CD4-positive, alpha-beta memory T cell (primary cell): Measurements from ENCODE around the gene IFT74. TPM values are rescaled to one million over a fixed set of nuclear protein-coding genes. Genes with fewer than 3 reads are reported as not detected.

ENCODE experiments used
- CTCF ChIA-PET: fragments of 350-600 bp; sonication (Branson Sonifier 250); formaldehyde crosslinking; loops from one replicate; lab custom pipeline; 2021; ENCODE audit warnings: inconsistent platforms; ENCODE audit not compliant: partially characterized antibody; lab: Charles Lee
- POLR2A ChIA-PET: fragments of 350-600 bp; sonication (Branson Sonifier 250); formaldehyde crosslinking; loops from one replicate; lab custom pipeline; 2021; ENCODE audit not compliant: partially characterized antibody; lab: Charles Lee
- DNase-seq, 5 donors: peaks; one replicate each; pipeline versions ENCODE4 v3.0.0 to v3.0.0-alpha.2; 2020 to 2022; ENCODE audit warnings: mixed read lengths in 1 of 5
- H3K27ac ChIP-seq: one replicate; pipeline ENCODE4 v1.7.0; 2013; ENCODE audit warnings: low read depth, low read length
- H3K27me3 ChIP-seq: 2 replicates; pipeline ENCODE4 v1.7.0; 2013; ENCODE audit warnings: mild to moderate bottlenecking, low read length, moderate library complexity; ENCODE audit not compliant: insufficient read depth
- H3K36me3 ChIP-seq: 2 replicates; pipeline ENCODE4 v1.7.0; 2013; ENCODE audit warnings: mild to moderate bottlenecking, low read length, moderate library complexity; ENCODE audit not compliant: insufficient read depth
- H3K4me1 ChIP-seq: 2 replicates; pipeline ENCODE4 v1.7.0; 2013; ENCODE audit warnings: mild to moderate bottlenecking, low read length, moderate library complexity; ENCODE audit not compliant: insufficient read depth
- H3K4me3 ChIP-seq, 2 donors: one replicate each; pipeline ENCODE4 v1.7.0; 2013; ENCODE audit warnings: low read length in 2 of 2, mild to moderate bottlenecking in 1 of 2
- H3K9me3 ChIP-seq, 2 donors: one replicate each; pipeline ENCODE4 v1.7.0; 2013; ENCODE audit warnings: low read length in 2 of 2, control low read depth in 1 of 2; ENCODE audit not compliant: control insufficient read depth in 1 of 2
- H3K27ac Mint-ChIP-seq, 7 donors: one replicate each; pipeline ENCODE4 v1.8.0; 2020 to 2021; ENCODE audit warnings: mixed read lengths in 7 of 7, mild to moderate bottlenecking in 6 of 7, inconsistent platforms in 3 of 7, moderate library complexity in 3 of 7
- H3K27me3 Mint-ChIP-seq, 2 donors: one replicate each; pipeline ENCODE4 v1.8.0; 2020 to 2021; ENCODE audit warnings: mixed read lengths in 2 of 2
- H3K36me3 Mint-ChIP-seq, 2 donors: one replicate each; pipeline ENCODE4 v1.8.0; 2020 to 2021; ENCODE audit warnings: mixed read lengths in 2 of 2, inconsistent platforms in 1 of 2, mild to moderate bottlenecking in 1 of 2
- H3K4me1 Mint-ChIP-seq, 4 donors: one replicate each; pipeline ENCODE4 v1.8.0; 2020 to 2021; ENCODE audit warnings: mixed read lengths in 4 of 4, mild to moderate bottlenecking in 1 of 4
- H3K4me3 Mint-ChIP-seq, 8 donors: one replicate each; pipeline ENCODE4 v1.8.0; 2020 to 2021; ENCODE audit warnings: mixed read lengths in 8 of 8, mild to moderate bottlenecking in 7 of 8, moderate library complexity in 6 of 8, inconsistent platforms in 3 of 8
- H3K9me3 Mint-ChIP-seq, 8 donors: one replicate each; pipeline ENCODE4 v1.8.0; 2020 to 2021; ENCODE audit warnings: mixed read lengths in 8 of 8, mild to moderate bottlenecking in 5 of 8, inconsistent platforms in 3 of 8, moderate library complexity in 1 of 8
- intact Hi-C: fragments of 100-400 bp; cut with micrococcal nuclease; formaldehyde crosslinking; loops from one replicate; pipeline ENCODE4 v1.15.1; 2023
- polyA plus RNA-seq, 2 donors: library from polyadenylated mRNA; unstranded; fragments of 300-500 nt; fragmentation: Illumina TruSeq; gene quantifications; one replicate each; pipeline ENCODE4 v1.2.3, GENCODE V29; 2021
- total RNA-seq, 2 experiments: library from RNA; stranded (reverse); gene quantifications; one replicate each; pipeline ENCODE4 v1.2.3, GENCODE V29; 2021

The IFT74 gene
- total and polyA plus RNA-seq, 4 experiments from 2014 or later: 5.9 to 10.0 (median 8.9) TPM

- H3K36me3 ChIP-seq: no peaks in the 10 kb centered on the region
- Mint-ChIP-seq H3K27me3 (peaks cover 0 to 3% of the 10 kb centered on the region in 2 donors), H3K9me3 (peaks cover 0 to 2% (median 0%) of the 10 kb centered on the region in 8 donors), H3K27ac (peak overlapping the region in 1 of 7 donors; percentile 55), H3K4me3 (peak overlapping the region in 1 of 8 donors; percentile 30), H3K4me1 (peaks cover 22 to 50% (median 35%) of the 10 kb centered on the region in 4 donors), H3K36me3 (peaks cover 0 to 15% of the 10 kb centered on the region in 2 donors)
- ChIA-PET POLR2A (no interaction called here), CTCF (no interaction called here)
- H3K4me1 ChIP-seq: peaks cover 27% of the 10 kb centered on the region
- H3K27ac ChIP-seq: no peak overlapping the region
- H3K9me3 ChIP-seq: no peaks in the 10 kb centered on the region
- H3K27me3 ChIP-seq: no peaks in the 10 kb centered on the region
- no peak for DNase-seq
- no peak overlapping the region for H3K4me3 ChIP-seq
- intact Hi-C loops: no loop called here
These were observed 6.6 kb upstream of the IFT74 start for GRCh38 chr9:26949637-26950069.

- peak overlapping the region in 1 of 7 donors; percentile 2 for H3K27ac Mint-ChIP-seq
- H3K4me3 Mint-ChIP-seq: no peak overlapping the region
- CTCF ChIA-PET: no interaction called here
- intact Hi-C loops: no loop called here
- DNase-seq: no peak
- Histone ChIP-seq H3K27me3 (no peaks in the 10 kb centered on the region), H3K36me3 (no peaks in the 10 kb centered on the region), H3K9me3 (no peaks in the 10 kb centered on the region), H3K4me3 (no peak overlapping the region), H3K27ac (no peak overlapping the region), H3K4me1 (peaks cover 27% of the 10 kb centered on the region)
- peaks cover 24 to 47% (median 33%) of the 10 kb centered on the region in 4 donors for H3K4me1 Mint-ChIP-seq
- peaks cover 0 to 3% of the 10 kb centered on the region in 2 donors for H3K27me3 Mint-ChIP-seq
- POLR2A ChIA-PET: no interaction called here
- H3K9me3 Mint-ChIP-seq: peaks cover 0 to 2% (median 0%) of the 10 kb centered on the region in 8 donors
- H3K36me3 Mint-ChIP-seq: peaks cover 0 to 13% of the 10 kb centered on the region in 2 donors
These were observed 5.7 kb upstream of the IFT74 start for GRCh38 chr9:26950521-26950920.

GRCh38 chr9:26951794-26952193 is 4.4 kb upstream of the IFT74 start:
- Histone ChIP-seq H3K27me3 (no peaks in the 10 kb centered on the region), H3K27ac (no peak overlapping the region), H3K4me3 (no peak overlapping the region), H3K9me3 (no peaks in the 10 kb centered on the region), H3K36me3 (no peaks in the 10 kb centered on the region), H3K4me1 (peaks cover 23% of the 10 kb centered on the region)
- intact Hi-C loops: no loop called here
- H3K27me3 Mint-ChIP-seq: peaks cover 0 to 3% of the 10 kb centered on the region in 2 donors
- CTCF ChIA-PET: no interaction called here
- no peak overlapping the region for H3K4me3 Mint-ChIP-seq
- H3K9me3 Mint-ChIP-seq: peaks cover 0 to 2% (median 0%) of the 10 kb centered on the region in 8 donors
- POLR2A ChIA-PET: no interaction called here
- H3K36me3 Mint-ChIP-seq: peaks cover 0 to 17% of the 10 kb centered on the region in 2 donors
- H3K4me1 Mint-ChIP-seq: peaks cover 22 to 47% (median 32%) of the 10 kb centered on the region in 4 donors
- no peak for DNase-seq
- no peak overlapping the region for H3K27ac Mint-ChIP-seq

- peaks cover 24 to 35% (median 30%) of the 10 kb centered on the region in 4 donors for H3K4me1 Mint-ChIP-seq
- Histone ChIP-seq H3K4me1 (peaks cover 20% of the 10 kb centered on the region), H3K36me3 (no peaks in the 10 kb centered on the region), H3K27me3 (no peaks in the 10 kb centered on the region), H3K4me3 (no peak overlapping the region), H3K27ac (no peak overlapping the region), H3K9me3 (no peaks in the 10 kb centered on the region)
- H3K27me3 Mint-ChIP-seq: peaks cover 0 to 1% of the 10 kb centered on the region in 2 donors
- no peaks in the 10 kb centered on the region for H3K9me3 Mint-ChIP-seq
- peaks cover 0 to 7% of the 10 kb centered on the region in 2 donors for H3K36me3 Mint-ChIP-seq
- POLR2A ChIA-PET: interaction anchor here (3.4 kb wide), 1 partner anchor 61 kb away, joined by 41 read pairs; the partner anchor contains the start of gene CAAP1
- H3K4me3 Mint-ChIP-seq: peak overlapping the region in 6 of 8 donors; percentile 8 to 80 (median 40)
- DNase-seq: peak in 2 of 5 donors; percentile 10 to 12
- CTCF ChIA-PET: no interaction called here
- peak overlapping the region in 6 of 7 donors; percentile 1 to 79 (median 64) for H3K27ac Mint-ChIP-seq
- intact Hi-C loops: no loop called here
These were observed 2.1 kb upstream of the IFT74 start for GRCh38 chr9:26954050-26954508.

GRCh38 chr9:26955222-26955903 is 849 bp upstream of the IFT74 start:
- Histone ChIP-seq H3K36me3 (no peaks in the 10 kb centered on the region), H3K9me3 (no peaks in the 10 kb centered on the region), H3K4me3 (peak overlapping the region; percentile 60 to 73), H3K27me3 (no peaks in the 10 kb centered on the region), H3K27ac (peak overlapping the region; percentile 83), H3K4me1 (peaks cover 20% of the 10 kb centered on the region)
- DNase-seq: peak in 1 of 5 donors; percentile 2
- ChIA-PET CTCF (interaction anchor here (1.1 to 1.7 kb wide), 3 partner anchors 8 to 63 kb away, joined by 3 to 10 read pairs (median 5); partner anchors contain the start of genes CAAP1 and PLAA), POLR2A (interaction anchor here (1.6 to 3.9 kb wide), 4 partner anchors 8 to 63 kb away, joined by 5 to 43 read pairs (median 24); partner anchors contain the start of genes CAAP1 and PLAA)
- no peaks in the 10 kb centered on the region for H3K27me3 Mint-ChIP-seq
- H3K36me3 Mint-ChIP-seq: peaks cover 0 to 7% of the 10 kb centered on the region in 2 donors
- intact Hi-C loops: no loop called here
- H3K27ac Mint-ChIP-seq: peak overlapping the region; percentile 92 to 98 (median 97)
- peaks cover 24 to 35% (median 30%) of the 10 kb centered on the region in 4 donors for H3K4me1 Mint-ChIP-seq
- H3K4me3 Mint-ChIP-seq: peak overlapping the region; percentile 88 to 96 (median 92)
- no peaks in the 10 kb centered on the region for H3K9me3 Mint-ChIP-seq

- Mint-ChIP-seq H3K36me3 (peaks cover 5 to 8% of the 10 kb centered on the region in 2 donors), H3K27ac (peak overlapping the region; percentile 92 to 98 (median 97)), H3K4me3 (peak overlapping the region; percentile 88 to 96 (median 92)), H3K27me3 (no peaks in the 10 kb centered on the region), H3K4me1 (peaks cover 27 to 38% (median 31%) of the 10 kb centered on the region in 4 donors), H3K9me3 (no peaks in the 10 kb centered on the region)
- ChIA-PET CTCF (no interaction called here), POLR2A (interaction anchor here (0.8 to 3.9 kb wide), 4 partner anchors 10 to 64 kb away, joined by 3 to 43 read pairs (median 23); partner anchors contain the start of genes CAAP1 and PLAA)
- intact Hi-C loops: loop anchor here (1.0 kb wide), 2 partner anchors 10 to 65 kb away; partner anchors contain the start of genes CAAP1 and PLAA
- Histone ChIP-seq H3K27ac (peak overlapping the region; percentile 83), H3K4me1 (peaks cover 20% of the 10 kb centered on the region), H3K27me3 (no peaks in the 10 kb centered on the region), H3K9me3 (no peaks in the 10 kb centered on the region), H3K4me3 (peak overlapping the region; percentile 60 to 73), H3K36me3 (no peaks in the 10 kb centered on the region)
- no peak for DNase-seq
These were observed 635 bp downstream of the IFT74 start for GRCh38 chr9:26956860-26957233.

- peaks cover 0 to 7% (median 3%) of the 10 kb centered on the region in 8 donors for H3K9me3 Mint-ChIP-seq
- Histone ChIP-seq H3K4me3 (no peak overlapping the region), H3K27ac (no peak overlapping the region), H3K27me3 (no peaks in the 10 kb centered on the region), H3K4me1 (no peaks in the 10 kb centered on the region), H3K36me3 (no peaks in the 10 kb centered on the region), H3K9me3 (no peaks in the 10 kb centered on the region)
- H3K4me1 Mint-ChIP-seq: peaks cover 0 to 5% (median 2%) of the 10 kb centered on the region in 4 donors
- CTCF ChIA-PET: interaction anchor here (0.6 to 1.1 kb wide), 4 partner anchors 11 to 42 kb away, joined by 3 read pairs; no protein-coding TSS in a partner anchor
- intact Hi-C loops: no loop called here
- no peak for DNase-seq
- POLR2A ChIA-PET: no interaction called here
- H3K36me3 Mint-ChIP-seq: peaks cover 4 to 38% of the 10 kb centered on the region in 2 donors
- no peaks in the 10 kb centered on the region for H3K27me3 Mint-ChIP-seq
- H3K4me3 Mint-ChIP-seq: no peak overlapping the region
- H3K27ac Mint-ChIP-seq: no peak overlapping the region
These were observed 15.5 kb downstream of the IFT74 start for GRCh38 chr9:26971721-26972120.
